ENCODE data around the gene KRT81.

GRCh38 chr12:52336641-52337040 is 45.3 kb upstream of the KRT81 start:
- TF ChIP-seq CTCF (IDR thresholded peaks at IDR 0.05 in 4 of 5, conservative IDR thresholded peaks at IDR 0.05 in 1 of 5) (no peak), POLR2A (IDR thresholded peaks at IDR 0.05) (no peak)
